ENCODE results near the gene KRT17. TPM values are rescaled to one million over a fixed set of nuclear protein-coding genes. Genes with fewer than 3 reads are reported as not detected.

The KRT17 gene
- total RNA-seq, result 2.7 and 2.8 TPM in 2 replicates

DNA sequence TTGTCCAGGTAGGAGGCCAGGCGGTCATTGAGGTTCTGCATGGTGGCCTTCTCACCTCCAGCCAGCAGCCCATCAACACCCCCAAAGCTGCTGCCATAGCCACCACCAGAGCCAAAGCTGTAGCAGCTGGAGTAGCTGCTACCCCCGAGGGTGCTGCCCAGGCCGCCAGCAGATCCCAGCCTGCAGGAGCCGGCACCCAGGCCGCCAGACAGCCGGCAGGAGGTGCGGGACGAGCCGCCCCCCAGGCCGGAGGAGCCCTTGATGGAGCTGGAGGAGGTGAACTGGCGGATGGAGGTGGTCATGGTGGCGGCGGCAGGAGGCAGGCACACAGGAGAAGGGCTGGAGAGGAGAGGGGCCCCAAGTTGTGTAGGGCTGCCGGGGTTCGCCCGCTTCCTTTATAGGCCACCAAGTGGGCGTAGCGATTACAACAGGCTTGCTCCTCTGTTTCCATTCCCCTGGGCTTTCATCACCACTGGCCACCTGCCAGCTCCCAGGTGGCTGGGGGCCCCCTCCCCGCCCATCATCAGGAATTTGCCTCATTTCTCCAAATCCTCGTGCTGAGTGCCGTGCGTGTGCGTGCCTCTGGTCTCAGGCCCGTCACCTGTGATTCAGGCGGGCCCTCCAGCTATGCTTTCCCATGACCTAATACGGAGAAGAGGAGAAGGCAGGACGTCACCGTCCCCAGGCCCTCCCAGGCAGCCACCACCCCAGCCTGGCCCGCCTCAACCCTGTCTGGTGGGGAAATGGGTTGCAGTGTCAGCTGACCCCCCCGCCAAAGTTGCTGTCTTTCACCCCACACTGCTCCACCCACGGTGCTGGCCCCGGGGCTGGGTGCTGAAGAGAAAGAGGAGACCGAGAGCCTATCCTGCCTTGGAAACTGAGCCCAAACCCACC lies at the start of gene KRT17:
Gene KRT17, minus strand, starts transcription at position 368 of the 894 bp plus-strand sequence. Its CDS starts 66 bp downstream, at position 302.

DNA sequence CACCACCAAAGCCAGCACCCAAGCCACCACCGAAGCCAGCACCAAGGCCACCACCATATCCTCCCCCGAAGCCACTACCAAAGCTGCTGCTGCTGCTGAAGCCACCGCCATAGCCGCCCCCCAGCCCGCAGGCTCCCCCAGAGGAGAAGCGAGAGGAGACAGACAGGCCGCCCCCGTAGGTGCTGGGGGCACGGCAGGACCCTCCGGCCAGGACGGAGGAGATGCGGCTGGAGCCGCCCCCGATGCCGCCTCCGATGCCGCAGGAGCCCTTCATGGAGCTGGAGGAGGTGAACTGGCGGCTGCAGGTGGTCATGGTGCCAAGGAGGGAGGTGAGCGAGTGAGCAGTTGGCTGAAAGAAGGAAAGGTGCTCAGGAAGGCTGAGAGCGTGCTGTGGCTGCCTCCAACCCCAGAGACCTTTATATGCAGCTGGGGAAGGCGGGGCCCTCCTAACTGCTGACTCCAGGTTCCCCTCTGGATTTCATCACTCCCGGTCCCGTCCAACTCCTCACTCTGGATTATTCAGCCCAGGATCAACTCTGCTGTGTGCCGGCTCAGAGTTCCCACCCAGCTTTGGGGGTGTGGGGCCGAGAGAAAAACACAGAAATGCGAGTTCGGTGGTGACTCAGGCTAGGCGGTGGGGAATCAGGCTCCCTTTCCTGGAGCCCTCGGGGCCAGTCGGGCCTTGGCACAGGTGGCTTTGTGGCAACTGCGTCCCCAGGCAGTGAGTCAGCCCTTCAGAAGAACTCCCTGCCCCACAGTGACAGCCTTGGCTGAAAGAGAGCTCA lies 11.8 kb downstream of the KRT17 start, which contains the start of gene KRT16:
Gene KRT16, minus strand, starts transcription at position 392 of the 785 bp plus-strand sequence. Its CDS starts 79 bp downstream, at position 313.

GRCh38 chr17:41586863-41587495 lies 37.4 kb downstream of the KRT17 start, which contains the start of gene KRT14:
KRT14 (minus strand) TSS chr17:41586895; CDS start chr17:41586834, 61 bp downstream.

DNA sequence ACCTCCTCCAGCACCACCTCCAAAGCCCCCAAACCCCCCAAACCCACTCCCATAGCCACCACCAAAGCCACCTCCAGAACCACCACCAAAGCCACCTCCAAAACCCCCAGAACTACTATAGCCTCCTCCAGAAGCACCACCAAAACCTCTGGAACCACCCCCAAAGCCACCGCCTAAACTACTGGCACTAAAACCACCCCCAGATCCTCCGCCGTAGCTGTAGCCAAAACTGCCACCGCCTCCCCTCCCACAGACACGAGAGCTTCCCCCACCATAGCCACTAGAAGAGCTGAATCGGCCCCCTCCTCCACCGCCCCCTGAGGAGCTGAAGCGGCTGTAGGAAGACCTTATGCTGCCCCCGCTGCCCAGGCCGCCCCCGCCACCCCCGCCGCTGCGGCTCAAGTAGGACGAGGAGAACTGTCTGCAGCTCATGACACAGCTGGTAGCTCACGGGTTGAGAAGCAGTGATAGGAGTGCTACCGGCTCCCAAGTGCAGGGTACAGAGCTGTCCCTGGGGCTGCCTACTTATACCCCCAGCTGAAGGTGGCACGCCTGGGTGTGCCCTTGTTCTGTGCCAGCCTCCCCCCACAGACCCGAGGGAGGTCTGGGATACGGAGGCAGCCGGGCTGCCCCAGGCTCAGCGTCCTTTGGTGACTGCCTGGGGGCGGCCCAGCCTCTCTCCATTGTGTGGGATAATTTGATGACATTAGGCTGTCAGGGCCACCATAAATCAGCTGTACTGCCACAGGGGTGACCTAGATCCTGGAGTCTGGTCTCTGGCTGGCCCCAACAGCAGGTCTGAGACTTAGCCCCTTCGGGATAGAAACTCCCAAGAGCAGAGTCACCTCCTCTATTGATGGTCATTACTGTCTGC lies 52.6 kb downstream of the KRT17 start, which contains the start of gene KRT9:
Gene KRT9, minus strand, starts transcription at position 499 of the 874 bp plus-strand sequence. Its CDS starts 67 bp downstream, at position 432.

Other genes with a start within 250 kb of the KRT17 start
- 0.89 and 6.6 TPM in 2 replicates for gene KRT34, start 242.3 kb downstream of the KRT17 start, total RNA-seq
- gene KRT31, start 227.0 kb downstream of the KRT17 start, total RNA-seq, result not detected in 2 replicates
- not detected in 2 replicates for gene KRT37, start 200.0 kb downstream of the KRT17 start, total RNA-seq
- not detected in 2 replicates for gene KRT38, start 183.6 kb downstream of the KRT17 start, total RNA-seq
- 0.09 TPM in 1 of 2 replicates, not detected in the other for gene KRT32, start 157.2 kb downstream of the KRT17 start, total RNA-seq
- not detected in 2 replicates for gene KRT35, start 143.4 kb downstream of the KRT17 start, total RNA-seq
- not detected in 2 replicates for gene KRT36, start 134.7 kb downstream of the KRT17 start, total RNA-seq
- gene KRT13, start 119.0 kb downstream of the KRT17 start, total RNA-seq, result 0.30 and 0.46 TPM in 2 replicates
- 1.8 and 8.6 TPM in 2 replicates for gene KRT15, start 105.7 kb downstream of the KRT17 start, total RNA-seq
- gene KRT19, start 96.3 kb downstream of the KRT17 start, total RNA-seq, result 82.3 and 279 TPM in 2 replicates
- gene KRT9, start 52.5 kb downstream of the KRT17 start, total RNA-seq, result not detected in 2 replicates
- 0.46 TPM in 1 of 2 replicates, not detected in the other for gene KRT14, start 37.7 kb downstream of the KRT17 start, total RNA-seq
- gene KRT16, start 11.8 kb downstream of the KRT17 start, total RNA-seq, result not detected in 2 replicates
- gene EIF1, start 64.3 kb upstream of the KRT17 start, total RNA-seq, result 203 and 238 TPM in 2 replicates
- gene GAST, start 87.8 kb upstream of the KRT17 start, total RNA-seq, result not detected in 2 replicates
- 0.18 TPM in 1 of 2 replicates, not detected in the other for gene HAP1, start 110.1 kb upstream of the KRT17 start, total RNA-seq
- 12.8 and 32.9 TPM in 2 replicates for gene JUP, start 162.1 kb upstream of the KRT17 start, total RNA-seq
- 146 and 214 TPM in 2 replicates for gene P3H4, start 187.4 kb upstream of the KRT17 start, total RNA-seq
- gene FKBP10, start 188.4 kb upstream of the KRT17 start, total RNA-seq, result 1,225 and 1,584 TPM in 2 replicates
- 35.4 and 44.5 TPM in 2 replicates for gene NT5C3B, start 211.7 kb upstream of the KRT17 start, total RNA-seq
- 0.28 TPM in 1 of 2 replicates, not detected in the other for gene KLHL10, start 213.2 kb upstream of the KRT17 start, total RNA-seq
- gene KLHL11, start 240.8 kb upstream of the KRT17 start, total RNA-seq, result 30.0 and 32.6 TPM in 2 replicates

Measured in smooth muscle cell of the umbilical artery (primary cell).